Stimulated activated CD4-positive, alpha-beta T cell treated with anti-CD3 and anti-CD28 coated beads, Interleukin-12 subunit alpha, Interleukin-12 subunit beta, amount 100 ng/mL, for 4 hours (primary cell): ENCODE data around the gene LASP1.

ENCODE experiments used
- DNase-seq: peaks from one replicate; pipeline ENCODE4 v3.0.0-alpha.2; 2020

Gene LASP1

GRCh38 chr17:38870259-38871165 lies 654 bp downstream of the LASP1 start:
- peak; percentile 63 for DNase-seq

GRCh38 chr17:38871247-38872015 lies 1.6 kb downstream of the LASP1 start:
- peak; percentile 65 for DNase-seq

- DNase-seq = no peak
These were observed 2.2 kb downstream of the LASP1 start for GRCh38 chr17:38872027-38872511.

- DNase-seq = no peak
These were observed 3.0 kb downstream of the LASP1 start for GRCh38 chr17:38872671-38873385.

DNA sequence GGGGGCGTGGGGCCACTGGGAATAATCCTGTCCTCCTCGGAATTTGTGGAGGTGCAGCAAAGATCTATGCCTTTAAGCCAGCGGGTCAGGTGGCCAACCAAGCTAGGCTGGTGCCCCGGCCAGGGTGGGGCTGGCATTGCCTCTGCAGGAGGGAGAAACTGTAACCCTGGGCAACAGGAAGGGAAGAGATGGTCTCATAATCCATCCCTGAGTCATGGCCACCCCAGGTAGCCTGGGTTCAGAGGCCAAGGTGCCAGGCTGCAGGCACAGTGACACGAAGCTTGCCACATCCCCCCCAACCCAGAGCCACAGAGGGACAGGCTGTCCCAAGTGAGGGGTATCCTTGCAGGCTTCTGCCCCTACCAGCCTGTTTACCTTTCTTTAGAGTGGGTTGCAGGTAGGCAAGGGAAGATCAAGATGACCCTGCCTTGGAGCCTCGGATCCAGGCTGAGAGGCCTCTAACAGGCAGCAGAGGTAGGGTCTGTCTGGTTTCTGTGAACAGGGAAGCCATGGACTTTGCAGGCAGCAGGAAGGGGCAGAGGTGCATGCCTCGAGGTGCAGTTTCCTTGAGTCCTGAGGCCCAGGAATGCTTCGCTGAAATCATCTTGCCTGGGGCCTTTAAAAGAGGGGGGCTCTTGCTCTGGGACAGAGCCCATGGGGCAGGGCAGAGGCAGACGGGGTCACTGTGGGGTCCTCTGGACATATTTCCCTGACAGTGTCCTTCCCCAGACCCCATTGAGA lies 4.0 kb downstream of the LASP1 start:
- no peak for DNase-seq

GRCh38 chr17:38874505-38875400 lies 4.9 kb downstream of the LASP1 start:
- DNase-seq = no peak

GRCh38 chr17:38875477-38876075 lies 5.7 kb downstream of the LASP1 start:
- DNase-seq = no peak

DNA sequence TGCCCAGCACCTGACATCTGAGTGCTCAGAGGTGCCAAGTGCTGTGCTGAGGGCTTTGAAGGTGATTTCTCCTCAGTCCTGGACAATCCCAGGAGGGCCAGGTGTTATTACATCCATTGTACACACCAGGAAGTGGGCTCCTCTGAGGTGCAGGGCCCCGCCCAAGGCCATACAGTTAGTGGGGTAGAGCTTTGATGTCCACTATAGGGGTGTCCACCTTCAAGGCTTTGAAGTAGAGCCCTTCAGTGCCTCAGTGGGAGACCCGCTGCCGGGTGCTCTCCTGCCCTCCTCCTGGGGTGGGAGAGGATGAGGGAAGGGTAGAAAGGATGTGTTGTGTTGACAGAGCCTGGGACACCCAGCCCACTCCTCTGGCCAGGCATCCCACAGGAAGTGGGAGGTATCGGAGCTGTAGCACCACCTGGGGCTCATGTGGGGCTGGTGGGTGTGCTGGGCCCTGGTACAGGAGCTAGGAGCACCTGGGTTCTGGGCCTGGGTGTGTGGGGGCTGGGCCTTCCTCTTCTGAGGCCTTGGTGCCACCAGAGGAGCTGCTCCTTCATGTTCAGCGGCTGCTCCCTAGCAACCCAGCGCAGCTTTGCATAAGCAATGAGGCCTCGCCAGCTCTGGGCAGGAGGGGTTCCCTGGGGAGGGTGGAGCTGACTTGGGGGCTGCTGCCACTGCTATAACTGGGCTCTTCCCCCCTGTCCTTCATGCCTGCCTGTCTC lies 7.4 kb downstream of the LASP1 start:
- DNase-seq = no peak

DNA sequence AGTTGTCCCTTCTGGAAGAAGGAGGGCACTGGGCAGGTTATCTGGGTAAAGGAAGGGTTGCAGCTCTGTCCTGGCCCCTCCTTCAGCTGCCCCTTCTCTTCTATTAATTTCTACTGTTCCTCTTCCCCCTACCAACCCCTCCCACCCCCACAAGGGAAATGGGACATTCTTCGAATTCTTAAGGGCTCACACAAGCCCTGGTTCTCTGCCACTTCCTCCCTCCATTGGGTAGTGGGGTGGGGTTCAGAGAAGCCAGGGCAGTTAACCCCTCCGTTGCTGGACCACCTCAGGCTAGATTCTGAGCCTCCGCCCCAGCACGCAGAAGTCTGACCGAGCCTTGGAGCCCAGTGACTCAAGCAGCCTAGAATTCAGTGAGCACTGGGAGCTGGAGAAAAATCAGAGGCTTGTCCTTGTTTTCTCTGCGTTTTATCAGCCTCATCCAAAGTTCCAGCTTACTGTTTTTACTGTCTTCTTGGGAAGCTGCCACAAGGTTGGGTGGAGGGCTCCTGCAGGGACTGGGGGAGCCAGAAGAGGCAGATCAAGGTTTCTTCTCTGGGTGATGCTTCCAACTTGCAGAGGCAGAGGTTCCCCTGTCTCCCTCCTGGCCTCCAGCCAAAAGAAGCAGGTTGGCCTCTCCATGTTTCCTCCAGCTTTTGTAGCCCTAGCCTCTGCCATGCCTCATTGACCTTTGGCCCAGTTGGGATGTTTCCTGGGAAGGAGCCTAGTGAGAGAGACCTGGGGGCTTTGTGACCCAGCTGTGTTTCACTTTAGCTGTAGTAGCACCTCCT lies 10.2 kb downstream of the LASP1 start:
- DNase-seq = no peak

- DNase-seq = no peak
These were observed 11.8 kb downstream of the LASP1 start for GRCh38 chr17:38881600-38882191.

DNA sequence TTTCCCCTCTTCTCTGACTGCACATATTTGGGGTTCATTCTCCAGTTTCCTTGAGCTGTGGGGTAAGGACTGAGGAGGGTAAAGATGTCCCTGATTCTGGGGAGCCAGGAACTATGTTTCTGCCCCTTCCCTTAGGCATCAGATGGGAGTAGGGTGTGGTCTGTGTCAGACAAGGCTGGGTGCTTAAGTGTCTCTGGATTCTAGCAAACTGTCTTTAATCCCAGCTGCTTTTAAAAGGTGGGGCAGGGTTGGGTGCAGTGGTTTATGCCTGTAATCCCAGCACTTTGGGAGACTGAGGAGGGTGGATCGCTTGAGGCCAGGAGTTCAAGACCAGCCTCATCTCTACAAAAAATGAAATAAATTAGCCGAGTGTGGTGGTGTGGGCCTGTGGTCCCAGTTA lies 13.0 kb downstream of the LASP1 start:
- no peak for DNase-seq

- no peak for DNase-seq
These were observed 14.0 kb downstream of the LASP1 start for GRCh38 chr17:38883592-38884526.

GRCh38 chr17:38885044-38885727 lies 15.3 kb downstream of the LASP1 start:
- no peak for DNase-seq

DNA sequence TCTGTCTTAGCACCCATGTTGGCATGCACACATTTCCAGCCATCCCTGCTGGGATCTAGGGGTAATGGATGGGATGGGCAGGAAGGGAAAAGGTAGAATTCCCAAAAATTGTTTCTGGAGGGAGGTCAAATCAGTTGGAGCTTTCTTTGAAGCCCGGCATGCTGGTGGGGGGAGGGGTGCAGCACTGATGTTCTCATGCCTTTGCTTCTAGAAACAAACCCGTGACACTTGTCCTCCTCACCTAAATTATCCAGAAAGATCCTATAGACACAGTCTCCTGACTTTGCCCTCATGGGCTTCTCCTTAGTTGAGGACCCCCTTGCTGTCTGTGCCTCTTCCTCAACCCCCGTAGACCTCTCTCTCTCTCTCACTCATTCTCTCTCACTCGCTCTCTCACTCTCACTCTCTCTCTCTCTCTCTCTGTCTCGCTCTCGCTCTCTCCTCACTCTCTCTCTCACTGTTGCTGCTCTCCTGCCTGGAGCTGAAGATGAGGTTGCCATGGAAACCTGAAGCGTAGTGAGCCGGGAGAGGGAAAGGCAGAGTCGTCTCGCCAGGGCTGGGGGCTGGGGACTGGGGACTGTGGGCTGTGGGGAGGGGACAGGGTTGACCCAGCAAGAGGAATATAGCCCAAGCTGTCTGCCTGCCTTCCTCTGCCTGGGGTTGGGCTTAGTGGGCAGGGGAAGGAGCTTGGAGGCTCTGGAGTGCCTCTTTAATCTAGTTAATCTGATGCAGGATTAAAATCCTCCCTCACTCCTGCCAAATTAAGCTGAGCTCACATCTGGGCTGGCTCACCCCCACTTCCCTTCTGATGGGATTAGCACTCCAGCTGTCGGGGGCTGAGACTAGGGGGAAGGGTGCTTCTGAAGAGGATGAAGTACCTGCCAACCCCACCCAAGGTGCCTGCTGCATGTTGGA lies 16.1 kb downstream of the LASP1 start:
- DNase-seq = no peak

DNA sequence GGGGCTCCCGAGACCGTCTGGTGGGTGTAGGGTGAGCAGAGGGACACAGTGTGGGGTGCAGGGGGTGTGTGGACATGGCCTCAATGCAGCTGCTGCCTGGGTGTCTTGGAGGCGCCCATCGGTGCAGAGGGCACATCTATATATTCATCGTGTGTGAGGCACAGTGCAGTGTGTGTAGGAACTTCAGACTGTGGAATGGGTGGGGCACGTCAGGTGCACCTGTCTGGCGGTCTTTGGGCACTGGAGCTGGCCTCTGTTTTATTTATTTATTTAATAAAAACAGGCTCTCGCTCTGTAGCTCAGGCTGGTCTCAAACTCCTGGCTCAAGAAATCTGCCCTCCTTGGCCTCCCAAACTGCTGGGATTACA lies 16.8 kb downstream of the LASP1 start:
- no peak for DNase-seq

DNA sequence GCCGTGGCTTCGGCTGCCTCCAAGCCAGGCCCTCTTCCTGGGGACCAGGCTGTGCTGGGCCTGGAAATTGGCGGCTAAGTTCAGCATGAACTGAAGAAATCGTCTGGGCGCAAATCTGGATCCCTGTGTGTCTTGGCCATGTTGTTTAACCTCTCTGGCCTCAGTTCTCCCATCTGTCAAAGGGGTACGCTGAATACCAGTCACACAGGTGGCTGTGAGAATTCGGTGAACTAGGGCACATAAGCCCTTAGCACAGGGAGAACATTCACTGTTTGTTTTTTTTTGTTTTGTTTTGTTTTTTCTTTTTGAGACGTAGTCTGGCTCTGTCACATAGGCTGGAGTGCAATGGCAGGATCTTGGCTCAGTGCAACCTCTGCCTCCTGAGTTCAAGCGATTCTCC lies 19.0 kb downstream of the LASP1 start:
- DNase-seq = no peak
